Karpas-422 (cell line): ENCODE results near the gene DDX10. TPM values are rescaled to one million over a fixed set of nuclear protein-coding genes. Genes with fewer than 3 reads are reported as not detected.

Source experiments
- DNase-seq: peaks from one replicate; pipeline ENCODE4 v3.0.0-alpha.2; 2015
- H2AFZ ChIP-seq: fragments of 200-600 bp; sonication (generic); 2 replicates; pipeline ENCODE4 v1.6.1; 2014; ENCODE audit warnings: antibody characterized with exemption, low read length, mixed read lengths
- H3K27ac ChIP-seq: fragments of 200-600 bp; sonication (generic); 2 replicates; pipeline ENCODE4 v1.5.1; 2014; ENCODE audit warnings: mild to moderate bottlenecking, low read length, moderate library complexity
- H3K27me3 ChIP-seq: fragments of 200-600 bp; sonication (generic); 2 replicates; pipeline ENCODE4 v1.6.1; 2014; ENCODE audit warnings: low read length, mixed read lengths
- H3K36me3 ChIP-seq: fragments of 200-600 bp; sonication (generic); 2 replicates; pipeline ENCODE4 v1.6.1; 2014; ENCODE audit warnings: low read length, mixed read lengths; ENCODE audit not compliant: insufficient read depth
- H3K4me1 ChIP-seq: fragments of 200-600 bp; sonication (generic); 2 replicates; pipeline ENCODE4 v1.6.1; 2014; ENCODE audit warnings: mild to moderate bottlenecking, low read length, mixed read lengths
- H3K4me2 ChIP-seq: fragments of 200-600 bp; sonication (generic); 2 replicates; pipeline ENCODE4 v1.6.1; 2014; ENCODE audit warnings: low read length, low read depth, mild to moderate bottlenecking; ENCODE audit not compliant: poor library complexity, severe bottlenecking
- H3K4me3 ChIP-seq: fragments of 200-600 bp; sonication (generic); 2 replicates; pipeline ENCODE4 v1.5.1; 2014; ENCODE audit warnings: mild to moderate bottlenecking, antibody characterized with exemption, low read length, mixed read lengths
- H3K79me2 ChIP-seq: fragments of 200-600 bp; sonication (generic); 2 replicates; pipeline ENCODE4 v1.6.1; 2014; ENCODE audit warnings: mild to moderate bottlenecking, low read length, mixed read lengths
- H3K9ac ChIP-seq: fragments of 200-600 bp; sonication (generic); 2 replicates; pipeline ENCODE4 v1.6.0; 2014; ENCODE audit warnings: low read length
- H3K9me2 ChIP-seq: fragments of 200-600 bp; sonication (generic), shearing (Covaris generic); replicated peaks from 2 replicates; pipeline ENCODE4 v1.6.0; 2014; ENCODE audit warnings: mild to moderate bottlenecking, low read length, moderate library complexity; ENCODE audit not compliant: insufficient read depth
- H3K9me3 ChIP-seq: fragments of 300-700, 200-600 bp; sonication (generic); 2 replicates; pipeline ENCODE4 v1.6.1; 2014; ENCODE audit warnings: low read length, mixed read lengths
- H4K20me1 ChIP-seq: fragments of 200-600 bp; sonication (generic); 2 replicates; pipeline ENCODE4 v1.6.1; 2014; ENCODE audit warnings: mild to moderate bottlenecking, antibody characterized with exemption, low read length, low read depth; ENCODE audit not compliant: insufficient read depth
- total RNA-seq: library from RNA; depleted of rRNA; stranded (reverse); fragments of >200 nt; shearing (Covaris generic); gene quantifications from 2 replicates; pipeline ENCODE4 v1.2.3, GENCODE V29; 2014; ENCODE audit warnings: low replicate concordance

The DDX10 gene
- total RNA-seq, 1 experiment from 2014 or later, result 103 TPM

- no peak for DNase-seq
- Histone ChIP-seq H3K4me1 (no peaks in the 10 kb centered on the region), H3K9me2 (no peaks in the 10 kb centered on the region), H3K9ac (no peak overlapping the region), H3K27ac (no peak overlapping the region), H3K79me2 (no peaks in the 10 kb centered on the region), H3K27me3 (no peaks in the 10 kb centered on the region), H3K4me2 (no peak overlapping the region), H3K9me3 (no peaks in the 10 kb centered on the region), H3K36me3 (no peaks in the 10 kb centered on the region), H3K4me3 (no peak overlapping the region), H4K20me1 (no peaks in the 10 kb centered on the region), H2AFZ (no peak overlapping the region)
Measured at GRCh38 chr11:108961095-108961494, 296.2 kb downstream of the DDX10 start.

- no peak overlapping the region for H2AFZ ChIP-seq
- no peaks in the 10 kb centered on the region for H3K36me3 ChIP-seq
- H3K4me2 ChIP-seq, result no peak overlapping the region
- H3K9me3 ChIP-seq, result no peaks in the 10 kb centered on the region
- no peak overlapping the region for H3K9ac ChIP-seq
- H3K4me1 ChIP-seq, result no peaks in the 10 kb centered on the region
- H3K27me3 ChIP-seq, result no peaks in the 10 kb centered on the region
- H3K9me2 ChIP-seq, result no peaks in the 10 kb centered on the region
- no peaks in the 10 kb centered on the region for H4K20me1 ChIP-seq
- no peaks in the 10 kb centered on the region for H3K79me2 ChIP-seq
- no peak overlapping the region for H3K27ac ChIP-seq
- H3K4me3 ChIP-seq, result no peak overlapping the region
- DNase-seq, result no peak
Measured at GRCh38 chr11:108963118-108963517, 298.2 kb downstream of the DDX10 start.

GRCh38 chr11:108965306-108966001 lies 300.6 kb downstream of the DDX10 start:
- Histone ChIP-seq H3K79me2 (no peaks in the 10 kb centered on the region), H2AFZ (no peak overlapping the region), H3K9ac (no peak overlapping the region)

GRCh38 chr11:108966206-108966605 lies 301.3 kb downstream of the DDX10 start:
- no peak overlapping the region for H3K4me3 ChIP-seq
- H3K27me3 ChIP-seq, result no peaks in the 10 kb centered on the region; the same call in 1 of the 2 replicates
- H3K27ac ChIP-seq, result no peak overlapping the region
- no peaks in the 10 kb centered on the region for H3K4me1 ChIP-seq
- H3K9me2 ChIP-seq, result no peaks in the 10 kb centered on the region
- no peak for DNase-seq
- H3K79me2 ChIP-seq, result no peaks in the 10 kb centered on the region
- no peaks in the 10 kb centered on the region for H3K9me3 ChIP-seq
- no peak overlapping the region for H2AFZ ChIP-seq
- H3K4me2 ChIP-seq, result no peak overlapping the region
- no peaks in the 10 kb centered on the region for H4K20me1 ChIP-seq
- H3K36me3 ChIP-seq, result no peaks in the 10 kb centered on the region
- no peak overlapping the region for H3K9ac ChIP-seq

More at GRCh38 chr11:108965306-108966001, 300.6 kb downstream of the DDX10 start:
- no peak for DNase-seq
- no peak overlapping the region for H3K4me2 ChIP-seq
- no peaks in the 10 kb centered on the region; the same call in 1 of the 2 replicates for H3K27me3 ChIP-seq
- H3K27ac ChIP-seq, result no peak overlapping the region
- H3K9me2 ChIP-seq, result no peaks in the 10 kb centered on the region
- no peak overlapping the region for H3K4me3 ChIP-seq
- no peaks in the 10 kb centered on the region for H3K9me3 ChIP-seq
- no peaks in the 10 kb centered on the region for H3K4me1 ChIP-seq
- no peaks in the 10 kb centered on the region for H4K20me1 ChIP-seq
- no peaks in the 10 kb centered on the region for H3K36me3 ChIP-seq

- no peaks in the 10 kb centered on the region for H3K9me2 ChIP-seq
- no peak overlapping the region for H3K4me2 ChIP-seq
- no peaks in the 10 kb centered on the region; the same call in 1 of the 2 replicates for H3K27me3 ChIP-seq
- H2AFZ ChIP-seq, result no peak overlapping the region
- H3K9me3 ChIP-seq, result no peaks in the 10 kb centered on the region
- H4K20me1 ChIP-seq, result no peaks in the 10 kb centered on the region
- no peaks in the 10 kb centered on the region for H3K4me1 ChIP-seq
- no peaks in the 10 kb centered on the region for H3K36me3 ChIP-seq
- H3K27ac ChIP-seq, result no peak overlapping the region
- H3K9ac ChIP-seq, result no peak overlapping the region
- no peak overlapping the region for H3K4me3 ChIP-seq
- no peaks in the 10 kb centered on the region for H3K79me2 ChIP-seq
- no peak for DNase-seq
Measured at GRCh38 chr11:108966978-108967377, 302.1 kb downstream of the DDX10 start.

GRCh38 chr11:108967571-108967970 lies 302.7 kb downstream of the DDX10 start:
- Histone ChIP-seq H3K27me3 (no peaks in the 10 kb centered on the region; the same call in 1 of the 2 replicates), H3K4me1 (no peaks in the 10 kb centered on the region), H3K27ac (no peak overlapping the region), H2AFZ (no peak overlapping the region), H3K9ac (no peak overlapping the region), H3K9me2 (no peaks in the 10 kb centered on the region), H3K79me2 (no peaks in the 10 kb centered on the region), H3K4me3 (no peak overlapping the region), H3K36me3 (no peaks in the 10 kb centered on the region), H4K20me1 (no peaks in the 10 kb centered on the region), H3K9me3 (no peaks in the 10 kb centered on the region), H3K4me2 (no peak overlapping the region)
- DNase-seq, result no peak

- no peak overlapping the region for H3K4me3 ChIP-seq
- H3K27ac ChIP-seq, result no peak overlapping the region
- H3K4me2 ChIP-seq, result no peak overlapping the region
- H3K36me3 ChIP-seq, result no peaks in the 10 kb centered on the region
- no peaks in the 10 kb centered on the region for H3K79me2 ChIP-seq
- no peak overlapping the region for H2AFZ ChIP-seq
- no peaks in the 10 kb centered on the region for H4K20me1 ChIP-seq
- no peak for DNase-seq
- H3K9ac ChIP-seq, result no peak overlapping the region
- H3K9me2 ChIP-seq, result no peaks in the 10 kb centered on the region
- no peaks in the 10 kb centered on the region for H3K4me1 ChIP-seq
- H3K27me3 ChIP-seq, result no peaks in the 10 kb centered on the region; the same call in 1 of the 2 replicates
- H3K9me3 ChIP-seq, result no peaks in the 10 kb centered on the region
Measured at GRCh38 chr11:108970221-108970991, 305.5 kb downstream of the DDX10 start.

GRCh38 chr11:108973402-108974162 lies 308.7 kb downstream of the DDX10 start:
- Histone ChIP-seq H3K9ac (no peak overlapping the region), H3K79me2 (no peaks in the 10 kb centered on the region), H2AFZ (no peak overlapping the region), H3K4me1 (peaks cover 3% of the 10 kb centered on the region), H3K4me2 (no peak overlapping the region), H4K20me1 (no peaks in the 10 kb centered on the region), H3K9me3 (no peaks in the 10 kb centered on the region), H3K9me2 (no peaks in the 10 kb centered on the region), H3K27ac (no peak overlapping the region), H3K36me3 (no peaks in the 10 kb centered on the region), H3K4me3 (no peak overlapping the region), H3K27me3 (no peaks in the 10 kb centered on the region; the same call in 1 of the 2 replicates)
- no peak for DNase-seq
